SU-DHL-6 (cell line): ENCODE data around the gene NRXN2.

Source experiments
- CTCF ChIP-seq: fragments of 200-600 bp; sonication (generic); IDR thresholded peaks from one replicate; pipeline ENCODE4 v1.5.1; 2017; ENCODE audit warnings: antibody characterized with exemption, mild to moderate bottlenecking, low read length, moderate library complexity; ENCODE audit not compliant: insufficient read depth, poor library complexity, severe bottlenecking
- EZH2phosphoT487 ChIP-seq: fragments of 200-600 bp; sonication (generic), shearing (Covaris generic); conservative IDR thresholded peaks from 2 replicates; pipeline ENCODE4 v1.6.1; 2018; ENCODE audit warnings: mild to moderate bottlenecking, antibody characterized with exemption, low read length, moderate library complexity, mixed read lengths

GRCh38 chr11:64571410-64572091, 151.4 kb downstream of the NRXN2 start:
- TF ChIP-seq CTCF, result no peak
- no peak for TF ChIP-seq EZH2phosphoT487
